Raji (cell line): ENCODE measurements around the gene MAPK7.

Experiments used
- POLR2A ChIP-seq: IDR thresholded peaks from 2 replicates; pipeline ENCODE4 v1.6.1; 2011; ENCODE audit warnings: low read depth, low read length, control low read depth; ENCODE audit not compliant: insufficient read depth

Gene MAPK7

DNA sequence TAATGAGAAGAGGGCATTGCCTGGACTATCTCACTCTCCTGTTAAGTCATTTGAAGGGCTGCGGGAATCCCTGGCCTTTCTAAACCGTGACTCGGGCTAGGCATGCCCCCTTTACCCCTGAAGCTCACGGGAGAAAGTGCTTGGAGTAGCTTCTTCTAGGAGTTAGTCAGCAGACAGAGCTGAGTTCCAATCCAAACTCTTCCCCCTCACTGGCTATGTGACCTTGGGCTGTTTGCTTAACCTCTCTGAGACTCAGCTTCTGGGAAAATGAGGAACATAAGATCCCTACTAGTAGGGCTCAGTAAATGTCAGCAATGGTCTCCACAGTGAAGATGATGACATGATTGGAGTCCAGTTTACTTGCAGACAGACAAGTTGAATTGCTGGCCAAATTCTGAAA, 10.1 kb upstream of the MAPK7 start:
- TF ChIP-seq POLR2A = no peak

- TF ChIP-seq POLR2A = no peak
These were observed 9.1 kb upstream of the MAPK7 start for GRCh38 chr17:19369107-19369778.

GRCh38 chr17:19369846-19370492, 8.3 kb upstream of the MAPK7 start:
- no peak for TF ChIP-seq POLR2A

- no peak for TF ChIP-seq POLR2A
These were observed 7.8 kb upstream of the MAPK7 start for GRCh38 chr17:19370493-19370960.

DNA sequence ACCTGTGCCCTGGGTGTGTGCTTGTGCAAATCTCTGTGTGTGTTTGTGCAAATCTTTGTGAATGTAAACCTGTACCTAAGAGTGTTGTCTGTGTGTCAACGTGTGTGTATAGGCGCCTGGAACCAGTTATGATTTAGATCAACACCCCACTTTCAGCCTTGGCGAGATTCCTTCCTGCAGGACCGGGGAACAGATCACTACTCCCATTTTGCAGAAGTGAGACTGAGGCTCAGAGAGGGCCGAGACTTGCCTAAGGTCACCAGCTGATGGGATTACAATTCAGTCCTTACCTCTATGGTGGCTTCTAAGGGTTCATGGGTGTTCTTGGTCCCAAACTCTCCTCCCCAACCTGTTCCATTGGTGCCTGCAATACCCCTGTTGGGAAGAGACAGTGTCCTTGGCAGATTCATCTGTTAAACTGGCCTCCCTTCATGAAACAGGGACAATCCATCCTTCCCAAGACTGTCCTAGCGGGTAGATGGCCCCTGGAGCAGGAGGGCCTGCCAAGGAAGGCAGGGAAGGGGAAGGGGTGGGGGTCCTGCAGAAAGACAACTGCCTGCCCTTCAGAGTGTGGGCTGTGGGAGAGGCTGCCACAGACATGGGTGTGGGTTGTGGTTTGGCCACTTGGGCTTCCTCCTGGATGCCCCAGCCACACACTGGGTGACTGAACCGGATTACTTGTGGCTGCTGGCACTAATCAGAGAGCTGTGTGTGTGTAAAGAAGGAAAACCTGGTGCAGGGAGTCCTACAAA, 6.9 kb upstream of the MAPK7 start:
- no peak for TF ChIP-seq POLR2A

DNA sequence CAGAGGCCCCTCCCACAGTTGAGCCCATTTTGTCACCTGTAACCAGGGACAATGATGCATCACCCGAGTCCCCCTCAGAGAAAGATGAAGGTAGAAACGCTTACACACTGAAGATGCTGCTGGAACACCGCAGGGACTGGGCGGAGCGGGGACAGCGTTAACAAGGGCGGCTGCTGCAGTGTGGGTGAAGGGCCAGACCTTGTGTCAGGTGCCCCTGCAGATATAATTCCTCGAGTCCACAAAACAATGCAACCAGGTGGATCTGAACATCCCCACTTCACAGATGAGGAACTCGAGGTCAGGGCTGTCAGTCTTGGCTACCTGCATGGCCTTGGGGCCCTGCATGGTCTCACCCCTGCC, 6.3 kb upstream of the MAPK7 start:
- no peak for TF ChIP-seq POLR2A

GRCh38 chr17:19372439-19372838, 5.9 kb upstream of the MAPK7 start:
- TF ChIP-seq POLR2A = no peak

DNA sequence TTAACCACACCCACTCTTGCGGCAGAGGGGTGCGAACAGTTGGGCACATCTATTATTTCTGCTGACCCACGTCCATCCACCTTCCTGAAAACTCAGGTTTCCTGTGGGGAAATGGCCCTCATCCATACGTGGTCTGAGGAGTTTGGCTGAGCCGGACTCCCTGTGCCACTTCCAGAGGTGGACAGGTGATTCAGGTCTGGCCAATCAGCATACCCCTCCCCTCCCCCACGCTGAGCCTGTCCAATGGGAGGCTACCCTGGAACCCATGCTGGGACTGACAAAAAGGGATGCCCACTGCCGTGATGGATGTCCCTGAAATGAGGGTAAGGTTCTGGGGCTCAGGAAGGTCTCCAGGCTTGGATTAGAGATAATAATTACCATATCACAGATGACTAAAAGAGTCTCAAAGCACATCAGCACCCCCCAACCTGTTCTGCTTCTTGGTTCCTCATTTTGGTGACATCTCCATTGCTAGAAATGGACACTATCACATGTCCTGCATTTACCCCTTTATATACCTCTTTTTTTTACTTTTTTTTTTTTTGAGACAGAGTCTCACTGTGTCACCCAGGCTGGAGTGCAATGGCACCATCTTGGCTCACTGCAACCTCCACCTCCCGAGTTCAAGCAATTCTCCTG, 5.3 kb upstream of the MAPK7 start:
- TF ChIP-seq POLR2A = no peak

GRCh38 chr17:19374136-19374535, 4.2 kb upstream of the MAPK7 start:
- TF ChIP-seq POLR2A = no peak

DNA sequence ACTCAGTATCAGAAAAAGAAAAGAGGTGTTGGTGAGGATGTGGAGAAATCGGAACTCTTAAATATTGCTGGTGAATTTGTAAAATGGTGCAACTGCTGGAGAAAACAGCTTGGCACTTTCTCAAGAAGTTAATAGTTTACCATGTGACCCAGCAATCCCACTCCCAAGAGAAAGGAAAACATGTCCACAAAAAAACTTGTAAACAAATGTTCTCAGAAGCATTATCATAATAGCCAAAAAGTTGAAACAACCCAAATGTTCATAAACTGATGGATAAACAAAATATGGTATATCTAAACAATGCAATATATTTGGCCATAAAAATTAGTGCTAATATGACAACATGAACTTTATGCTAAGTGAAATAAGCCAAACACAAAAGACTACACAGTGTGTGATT, 2.6 kb upstream of the MAPK7 start:
- no peak for TF ChIP-seq POLR2A

DNA sequence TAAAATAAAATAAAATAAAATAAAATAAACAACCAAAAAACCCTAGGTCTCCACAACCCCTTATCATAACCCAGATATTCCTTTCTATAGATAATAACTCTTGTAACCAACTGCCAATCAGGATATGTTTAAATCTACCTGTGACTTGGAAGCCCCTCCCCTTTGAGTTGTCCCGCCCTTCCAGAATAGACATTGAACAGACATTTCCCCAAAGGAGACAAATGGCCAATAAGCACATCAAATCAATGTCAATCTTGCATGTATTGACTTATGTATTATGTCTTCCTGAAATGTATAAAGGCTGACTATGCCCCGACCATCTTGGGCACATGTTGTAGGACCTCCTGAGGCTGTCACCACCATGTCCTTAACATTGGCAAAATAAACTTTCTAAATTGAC, 1.5 kb upstream of the MAPK7 start:
- TF ChIP-seq POLR2A = no peak

DNA sequence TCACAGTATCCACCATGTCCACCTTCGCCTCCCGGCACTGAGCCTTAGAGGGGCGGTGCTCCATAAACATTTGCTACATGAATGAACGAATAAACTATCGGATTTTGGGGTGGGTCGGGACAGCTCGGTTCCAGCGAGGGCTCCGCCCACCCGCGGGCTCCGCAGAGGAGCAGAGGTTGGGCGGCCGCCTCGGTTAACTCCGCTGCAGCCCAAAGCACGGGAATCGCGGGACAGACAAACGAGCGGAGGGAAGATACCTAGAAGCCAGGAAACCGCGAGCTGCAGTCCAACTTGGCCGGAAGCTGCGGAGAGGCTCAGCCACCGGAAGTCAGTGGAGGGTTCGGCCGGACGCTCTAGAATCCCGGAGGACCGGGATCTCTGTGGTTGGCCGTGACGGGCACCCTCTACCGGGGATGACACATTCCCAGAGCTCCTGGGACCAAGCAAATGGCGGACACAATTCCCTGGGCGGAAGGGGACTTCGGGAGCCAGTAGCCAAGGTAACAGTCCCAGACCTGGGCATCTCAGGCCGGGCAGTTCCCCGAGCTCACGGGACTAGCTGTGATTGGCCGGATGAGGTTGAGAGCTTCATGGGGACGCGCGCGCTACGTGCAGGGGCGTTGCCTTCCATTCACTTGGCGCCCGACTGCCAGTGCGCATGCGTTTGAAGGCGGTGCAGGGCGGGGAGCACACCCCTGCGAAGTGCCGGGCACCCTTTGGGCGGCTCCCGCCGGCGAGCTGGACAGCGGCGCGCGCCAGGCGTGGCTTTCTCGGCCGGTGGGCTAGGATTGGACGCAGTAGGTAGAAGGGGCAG, 489 bp upstream of the MAPK7 start:
- peak; percentile 76 for TF ChIP-seq POLR2A

DNA sequence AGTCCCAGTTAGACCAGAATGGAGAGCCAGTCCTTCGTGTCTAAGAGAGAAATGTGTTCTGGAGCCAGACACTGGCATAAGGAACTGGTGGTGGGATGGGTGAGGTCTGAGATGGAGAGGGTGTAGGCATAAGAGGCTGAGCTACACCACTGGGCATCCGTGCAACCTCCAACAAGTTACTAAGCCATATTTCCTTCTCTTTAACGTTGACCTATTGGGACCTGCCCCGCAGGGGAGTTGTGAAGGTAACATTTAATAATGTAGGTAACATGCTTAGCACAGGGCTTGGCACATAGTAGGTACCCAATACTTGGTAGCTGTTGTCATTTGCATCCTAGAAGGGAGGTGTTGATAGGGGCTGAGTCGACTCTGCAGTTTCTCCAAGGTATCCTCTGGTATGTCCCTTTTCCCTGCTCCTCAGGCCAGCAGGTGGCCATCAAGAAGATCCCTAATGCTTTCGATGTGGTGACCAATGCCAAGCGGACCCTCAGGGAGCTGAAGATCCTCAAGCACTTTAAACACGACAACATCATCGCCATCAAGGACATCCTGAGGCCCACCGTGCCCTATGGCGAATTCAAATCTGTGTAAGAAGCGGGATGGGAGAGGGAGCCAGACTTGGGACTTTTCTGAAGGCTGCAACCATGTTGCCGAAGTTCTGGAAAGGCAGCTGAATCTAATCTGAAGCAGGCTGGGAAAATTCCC, 1.2 kb downstream of the MAPK7 start:
- TF ChIP-seq POLR2A = no peak

- TF ChIP-seq POLR2A = no peak
These were observed 2.4 kb downstream of the MAPK7 start for GRCh38 chr17:19380481-19381301.

GRCh38 chr17:19381361-19381740, 3.1 kb downstream of the MAPK7 start:
- no peak for TF ChIP-seq POLR2A
